AG04450 (cell line): ENCODE results near the gene POLR3E. TPM values are rescaled to one million over a fixed set of nuclear protein-coding genes. Genes with fewer than 3 reads are reported as not detected.

Source experiments
- CTCF ChIA-PET: fragments of 300-600, 350-600 bp; formaldehyde crosslinking; extraction: SDS; loops from one replicate; lab custom pipeline; 2022; ENCODE audit warnings: antibody characterized with exemption, inconsistent platforms; lab: Charles Lee
- POLR2A ChIA-PET: fragments of 350-600 bp; formaldehyde crosslinking; extraction: SDS; loops from one replicate; lab custom pipeline; 2021; ENCODE audit warnings: antibody characterized with exemption, inconsistent platforms; lab: Yijun Ruan, JAX
- DNase-seq: peaks from one replicate; pipeline ENCODE4 v3.0.0-alpha.2; 2011; ENCODE audit warnings: low read depth, low spot score
- H3K27ac ChIP-seq: one replicate; pipeline ENCODE4 v1.5.1; 2012; ENCODE audit warnings: low read depth, low read length, control low read depth
- H3K27me3 ChIP-seq: one replicate; pipeline ENCODE4 v1.6.0; 2012; ENCODE audit warnings: low read length; ENCODE audit not compliant: control insufficient read depth, insufficient read depth
- H3K4me3 ChIP-seq: 2 replicates; pipeline ENCODE4 v1.5.1; 2011; ENCODE audit warnings: mild to moderate bottlenecking, low read depth, low read length, control low read depth
- H3K9me3 ChIP-seq: 2 replicates; pipeline ENCODE4 v1.5.1; 2012; ENCODE audit warnings: low read length; ENCODE audit not compliant: control insufficient read depth, insufficient read depth
- CTCF ChIP-seq: IDR thresholded peaks from 2 replicates; pipeline ENCODE4 v1.5.1; 2011; ENCODE audit warnings: low read depth, low read length, control low read depth, inconsistent platforms
- polyA plus RNA-seq: library from polyadenylated mRNA; depleted of rRNA; stranded (reverse); fragments of >200 nt; gene quantifications from 2 replicates; pipeline ENCODE4 v1.2.3, GENCODE V29; 2011

POLR3E gene
- polyA plus RNA-seq, 1 experiment = 32.0 TPM

DNA sequence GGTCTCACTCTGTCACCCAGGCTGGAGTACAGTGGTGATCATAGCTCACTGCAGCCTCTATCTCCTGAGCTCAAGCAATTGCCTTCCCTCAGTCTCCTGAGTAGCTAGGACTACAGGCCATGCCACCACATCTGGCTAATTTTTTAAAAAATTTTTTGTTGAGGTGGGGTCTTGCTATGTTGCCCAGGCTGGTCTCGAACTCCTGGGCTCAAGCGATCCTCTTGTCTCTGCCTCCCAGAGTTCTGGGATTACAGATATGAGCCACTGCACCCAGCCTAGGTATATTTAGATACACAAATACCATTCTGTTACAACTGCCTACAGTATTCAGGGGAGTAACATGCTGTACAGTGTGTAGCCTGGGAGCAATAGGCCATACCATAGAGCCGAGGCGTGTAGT is 14.3 kb downstream of the POLR3E start:
- ChIA-PET POLR2A (interaction anchor here (0.7 kb wide), 1 partner anchor 38 kb away, joined by 3 read pairs; no protein-coding TSS in a partner anchor), CTCF (interaction anchor here (0.6 to 0.8 kb wide), 2 partner anchors 11 to 730 kb away, joined by 3 to 4 read pairs; no protein-coding TSS in a partner anchor)

GRCh38 chr16:22312897-22313781 is 15.9 kb downstream of the POLR3E start:
- POLR2A ChIA-PET = no interaction called here
- CTCF ChIA-PET = no interaction called here
- Histone ChIP-seq H3K9me3 (no peaks in the 10 kb centered on the region; the same call in 1 of the 2 replicates), H3K27ac (no peak overlapping the region), H3K4me3 (no peak overlapping the region), H3K27me3 (no peaks in the 10 kb centered on the region)
- DNase-seq = no peak
- no peak for TF ChIP-seq CTCF

More for the DNA sequence above, 14.3 kb downstream of the POLR3E start:
- no peak overlapping the region for H3K27ac ChIP-seq
- TF ChIP-seq CTCF = no peak
- no peak for DNase-seq
- H3K9me3 ChIP-seq = no peaks in the 10 kb centered on the region
- no peaks in the 10 kb centered on the region for H3K27me3 ChIP-seq
- H3K4me3 ChIP-seq = no peak overlapping the region

GRCh38 chr16:22313876-22314470 is 16.8 kb downstream of the POLR3E start:
- ChIA-PET POLR2A (no interaction called here), CTCF (no interaction called here)
- DNase-seq = no peak
- no peak for TF ChIP-seq CTCF
- H3K9me3 ChIP-seq = no peaks in the 10 kb centered on the region; the same call in 1 of the 2 replicates
- no peaks in the 10 kb centered on the region for H3K27me3 ChIP-seq
- H3K27ac ChIP-seq = no peak overlapping the region
- H3K4me3 ChIP-seq = no peak overlapping the region

DNA sequence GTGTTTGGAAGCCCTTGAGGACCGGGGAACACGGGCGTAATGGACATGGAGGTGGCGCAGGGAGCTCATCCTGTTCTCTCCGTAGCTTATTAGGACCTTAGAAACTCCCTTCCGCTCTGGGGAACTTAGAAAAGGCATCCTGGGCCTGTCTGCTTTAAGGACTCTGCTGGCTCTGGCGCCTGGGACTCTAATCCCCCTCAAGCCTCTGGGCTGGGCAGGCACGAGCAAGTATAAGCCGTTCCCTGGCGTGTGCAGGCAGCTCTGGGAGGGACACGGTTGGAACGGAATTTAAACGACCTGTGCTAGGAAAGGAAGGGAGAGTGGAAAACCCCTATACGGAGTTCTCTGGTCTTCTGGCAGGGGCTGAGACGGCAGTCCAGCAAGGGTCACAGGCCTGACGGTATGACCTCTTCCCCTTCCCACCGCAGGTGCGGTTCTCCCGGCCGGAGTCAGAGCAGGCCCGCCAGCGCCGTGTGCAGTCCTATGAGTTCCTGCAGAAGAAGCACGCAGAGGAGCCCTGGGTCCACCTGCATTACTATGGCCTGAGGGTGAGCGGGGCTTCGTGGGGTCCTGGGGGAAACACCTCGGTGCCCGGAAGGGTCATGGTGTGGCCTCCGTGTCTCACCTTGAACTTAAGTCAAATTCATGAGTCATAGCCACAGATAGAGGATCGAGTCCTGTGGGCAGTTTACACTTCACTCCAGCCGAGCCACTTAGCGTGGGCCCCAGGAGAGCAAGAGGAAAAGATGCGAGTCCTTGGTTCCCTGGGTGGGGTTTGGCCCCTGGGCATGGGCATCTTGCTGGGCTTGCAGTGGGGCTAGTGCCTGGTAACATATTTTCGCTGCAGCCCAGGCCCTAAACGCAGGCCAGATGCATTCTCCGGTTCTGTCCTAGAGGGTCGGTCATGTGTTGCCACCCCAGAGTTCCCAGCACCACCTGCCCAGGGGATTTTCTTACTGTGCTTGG is 17.7 kb downstream of the POLR3E start:
- H3K27me3 ChIP-seq = no peaks in the 10 kb centered on the region
- DNase-seq = no peak
- no peak for TF ChIP-seq CTCF
- no peaks in the 10 kb centered on the region; the same call in 1 of the 2 replicates for H3K9me3 ChIP-seq
- ChIA-PET POLR2A (no interaction called here), CTCF (interaction anchor here (0.6 kb wide), 1 partner anchor 12 kb away, joined by 3 read pairs; no protein-coding TSS in a partner anchor)
- H3K4me3 ChIP-seq = no peak overlapping the region
- H3K27ac ChIP-seq = no peak overlapping the region
